IMR-90 (cell line): ENCODE data around the gene CAMK2D. TPM values are rescaled to one million over a fixed set of nuclear protein-coding genes. Genes with fewer than 3 reads are reported as not detected.

ENCODE experiments used
- ATAC-seq: fragments of 200-7000 bp; cut with Tn5 transposase; 2 replicates; pipeline ENCODE4 v1.9.1; 2020; ENCODE audit warnings: low read depth, mild to moderate bottlenecking, moderate library complexity
- BruUV-seq: library from RNA; stranded (reverse); fragments of 400-500 nt; replicated peaks from 2 replicates; lab custom pipeline; 2021; lab: Mats Ljungman, UMichigan
- CTCF ChIA-PET: fragments of 300-600 bp; formaldehyde crosslinking; extraction: SDS; loops from one replicate; lab custom pipeline; 2021; ENCODE audit warnings: antibody characterized with exemption; lab: Yijun Ruan, JAX
- POLR2A ChIA-PET: fragments of 300-600 bp; sonication (Branson Sonifier 250); formaldehyde crosslinking; loops from one replicate; lab custom pipeline; 2022; ENCODE audit warnings: antibody characterized with exemption; ENCODE audit not compliant: unreplicated experiment; lab: Charles Lee
- DNase-seq: peaks from one replicate; pipeline ENCODE4 v3.0.0; 2013
- H2AFZ ChIP-seq: replicated peaks from 2 replicates; pipeline ENCODE3; 2013; ENCODE audit warnings: low read length, mild to moderate bottlenecking; ENCODE audit not compliant: poor library complexity
- H2AK5ac ChIP-seq: 2 replicates; pipeline ENCODE4 v1.6.1; 2013; ENCODE audit warnings: low read depth, low read length, inconsistent platforms
- H2AK9ac ChIP-seq: replicated peaks from 2 replicates; pipeline ENCODE3; 2013; ENCODE audit warnings: mild to moderate bottlenecking, low read depth, low read length, moderate library complexity; ENCODE audit not compliant: poor library complexity
- H2BK120ac ChIP-seq: 2 replicates; pipeline ENCODE4 v1.6.1; 2013; ENCODE audit warnings: low read depth, low read length, inconsistent platforms
- H2BK15ac ChIP-seq: 3 replicates; pipeline ENCODE4 v1.6.1; 2013; ENCODE audit warnings: low read depth, low read length, inconsistent platforms
- H2BK20ac ChIP-seq: 2 replicates; pipeline ENCODE4 v1.6.1; 2013; ENCODE audit warnings: low read depth, mild to moderate bottlenecking, inconsistent platforms, low read length, moderate library complexity
- H2BK5ac ChIP-seq: 2 replicates; pipeline ENCODE4 v1.6.1; 2013; ENCODE audit warnings: mild to moderate bottlenecking, low read depth, low read length, inconsistent platforms; ENCODE audit not compliant: poor library complexity, severe bottlenecking
- H3K14ac ChIP-seq: replicated peaks from 2 replicates; pipeline ENCODE4 v1.6.1; 2013; ENCODE audit warnings: low read depth, low read length, inconsistent platforms
- H3K18ac ChIP-seq: 2 replicates; pipeline ENCODE4 v1.6.1; 2013; ENCODE audit warnings: low read depth, low read length, control low read depth
- H3K23ac ChIP-seq: 2 replicates; pipeline ENCODE4 v1.6.1; 2013; ENCODE audit warnings: low read depth, low read length, inconsistent platforms
- H3K27ac ChIP-seq: 2 replicates; pipeline ENCODE4 v1.5.1; 2013; ENCODE audit warnings: mild to moderate bottlenecking, control low read depth, low read length; ENCODE audit not compliant: insufficient read depth
- H3K27me3 ChIP-seq: 2 replicates; pipeline ENCODE4 v1.6.1; 2013; ENCODE audit warnings: low read length; ENCODE audit not compliant: control insufficient read depth, insufficient read depth
- H3K36me3 ChIP-seq: 2 replicates; pipeline ENCODE4 v1.6.1; 2013; ENCODE audit warnings: low read length, mixed read lengths; ENCODE audit not compliant: control insufficient read depth, insufficient read depth
- H3K4ac ChIP-seq: 2 replicates; pipeline ENCODE4 v1.6.1; 2013; ENCODE audit warnings: low read depth, low read length, inconsistent platforms
- H3K4me1 ChIP-seq: 2 replicates; pipeline ENCODE4 v1.6.1; 2013; ENCODE audit warnings: low read length, mixed read lengths; ENCODE audit not compliant: control insufficient read depth, insufficient read depth
- H3K4me2 ChIP-seq: 2 replicates; pipeline ENCODE4 v1.6.1; 2013; ENCODE audit warnings: low read depth, mild to moderate bottlenecking, control low read depth, low read length, moderate library complexity
- H3K4me3 ChIP-seq: 2 replicates; pipeline ENCODE4 v1.5.1; 2013; ENCODE audit warnings: low read depth, mild to moderate bottlenecking, control low read depth, low read length, moderate library complexity; ENCODE audit not compliant: insufficient read depth
- H3K56ac ChIP-seq: 2 replicates; pipeline ENCODE4 v1.6.1; 2013; ENCODE audit warnings: low read length, inconsistent platforms; ENCODE audit not compliant: insufficient read depth; ENCODE audit errors: extremely low read depth
- H3K79me1 ChIP-seq, 2 experiments: 2 replicates each; pipeline ENCODE4 v1.6.1; 2013; ENCODE audit warnings: low read length in 2 of 2, inconsistent platforms in 1 of 2, low read depth in 1 of 2
- H3K9ac ChIP-seq: 2 replicates; pipeline ENCODE4 v1.6.1; 2013; ENCODE audit warnings: low read depth, low read length, control low read depth
- H3K9me1 ChIP-seq: 2 replicates; pipeline ENCODE4 v1.6.1; 2013; ENCODE audit warnings: low read length, inconsistent platforms; ENCODE audit not compliant: insufficient read depth
- H3K9me3 ChIP-seq: 2 replicates; pipeline ENCODE4 v1.6.1; 2013; ENCODE audit warnings: low read length; ENCODE audit not compliant: control insufficient read depth, insufficient read depth
- H4K20me1 ChIP-seq: 2 replicates; pipeline ENCODE4 v1.6.1; 2013; ENCODE audit warnings: low read length, inconsistent platforms; ENCODE audit not compliant: insufficient read depth
- H4K5ac ChIP-seq: 2 replicates; pipeline ENCODE4 v1.6.1; 2013; ENCODE audit warnings: mild to moderate bottlenecking, low read depth, low read length, control low read depth
- H4K8ac ChIP-seq, 2 experiments: 2 replicates each; pipeline ENCODE4 v1.6.1; 2013; ENCODE audit warnings: low read depth in 2 of 2, low read length in 2 of 2, control low read depth in 1 of 2, inconsistent platforms in 1 of 2
- H4K91ac ChIP-seq: 2 replicates; pipeline ENCODE4 v1.6.1; 2013; ENCODE audit warnings: low read depth, low read length, inconsistent platforms; ENCODE audit not compliant: insufficient read depth
- BHLHE40 ChIP-seq: fragments of 150-350 bp; IDR thresholded peaks from 2 replicates; pipeline ENCODE4 v1.6.1; 2016; ENCODE audit warnings: mild to moderate bottlenecking, low read depth, low read length
- CEBPB ChIP-seq: IDR thresholded peaks from 2 replicates; pipeline ENCODE4 v1.6.1; 2012; ENCODE audit warnings: low read depth, low read length, improper control_type of control experiment
- CHD1 ChIP-seq: IDR thresholded peaks from 2 replicates; pipeline ENCODE4 v1.6.1; 2012; ENCODE audit warnings: low read depth, low read length, improper control_type of control experiment
- FOS ChIP-seq: fragments of 150-350 bp; IDR thresholded peaks from 2 replicates; pipeline ENCODE4 v1.6.1; 2016; ENCODE audit warnings: low read depth, low read length
- MAFK ChIP-seq: IDR thresholded peaks from 2 replicates; pipeline ENCODE4 v1.6.1; 2012; ENCODE audit warnings: low read depth, low read length, improper control_type of control experiment
- MAZ ChIP-seq: IDR thresholded peaks from 2 replicates; pipeline ENCODE4 v1.6.1; 2012; ENCODE audit warnings: low read depth, mild to moderate bottlenecking, low read length, improper control_type of control experiment, moderate library complexity, borderline replicate concordance
- MXI1 ChIP-seq: IDR thresholded peaks from 2 replicates; pipeline ENCODE4 v1.6.1; 2012; ENCODE audit warnings: low read depth, mild to moderate bottlenecking, low read length, moderate library complexity, borderline replicate concordance
- NFE2L2 ChIP-seq: fragments of 150-350 bp; IDR thresholded peaks from 2 replicates; pipeline ENCODE4 v1.6.1; 2016; ENCODE audit warnings: low read depth, mild to moderate bottlenecking, low read length
- POLR2A ChIP-seq: IDR thresholded peaks from 2 replicates; pipeline ENCODE4 v1.6.1; 2012; ENCODE audit warnings: mild to moderate bottlenecking, low read depth, low read length
- RAD21 ChIP-seq: IDR thresholded peaks from 2 replicates; pipeline ENCODE4 v1.6.1; 2012; ENCODE audit warnings: low read length, improper control_type of control experiment
- RCOR1 ChIP-seq: IDR thresholded peaks from 2 replicates; pipeline ENCODE4 v1.6.1; 2012; ENCODE audit warnings: mild to moderate bottlenecking, low read length, improper control_type of control experiment; ENCODE audit not compliant: insufficient replicate concordance
- RFX5 ChIP-seq: IDR thresholded peaks from 2 replicates; pipeline ENCODE4 v1.8.0; 2012; ENCODE audit warnings: low read depth, mild to moderate bottlenecking, low read length, moderate library complexity
- SMC3 ChIP-seq: fragments of 150-350 bp; IDR thresholded peaks from 2 replicates; pipeline ENCODE4 v1.6.1; 2016; ENCODE audit warnings: low read depth, mild to moderate bottlenecking, antibody characterized with exemption, low read length, moderate library complexity
- USF2 ChIP-seq: fragments of 150-350 bp; IDR thresholded peaks from 2 replicates; pipeline ENCODE4 v1.6.1; 2017; ENCODE audit warnings: mild to moderate bottlenecking, antibody characterized with exemption, low read length, low read depth
- WGBS, 2 experiments: methylation state at CpG; one replicate each; pipeline versions ENCODE4 v1.1.5 to v1.1.7; 2013; ENCODE audit warnings: missing lambda C conversion rate in 2 of 2; ENCODE audit not compliant: insufficient read length in 1 of 2; ENCODE audit errors: extremely low coverage in 2 of 2; 5-methylcytosine and 5-hydroxymethylcytosine counted together
- dilution Hi-C: fragments of 300-500 bp; cut with HindIII; formaldehyde crosslinking; loops from one replicate; pipeline ENCODE4 v1.14.3; 2018; ENCODE audit warnings: low sequenced_read_pairs; ENCODE audit not compliant: unreplicated experiment
- in situ Hi-C: fragments of 300-500 bp; cut with MboI; formaldehyde crosslinking; loops from 3 replicates; pipeline ENCODE4 v1.14.3; 2019; ENCODE audit warnings: low sequenced_read_pairs, inconsistent platforms, mixed read lengths
- intact Hi-C: fragments of 100-400 bp; cut with micrococcal nuclease; formaldehyde crosslinking; loops from 2 replicates; pipeline ENCODE4 v1.10.0; 2022
- polyA plus RNA-seq, 3 experiments: library from polyadenylated mRNA; depleted of rRNA; stranded (reverse); fragments of >200 nt; gene quantifications; 2 replicates each; pipeline ENCODE4 v1.2.3, GENCODE V29; 2012; ENCODE audit warnings: low replicate concordance in 1 of 3
- total RNA-seq: library from RNA; depleted of rRNA; stranded (reverse); fragments of >200 nt; gene quantifications from 2 replicates; pipeline ENCODE4 v1.2.3, GENCODE V29; 2012
- TF ChIP-seq, protein P1 (sequence below): conservative IDR thresholded peaks from 2 replicates; pipeline ENCODE4 v1.5.1; 2012; ENCODE audit warnings: mild to moderate bottlenecking, low read depth, low read length, improper control_type of control experiment
- TF ChIP-seq, protein P2 (sequence below): fragments of 150-350 bp; IDR thresholded peaks from 2 replicates; pipeline ENCODE4 v1.6.1; 2016; ENCODE audit warnings: low read depth, mild to moderate bottlenecking, low read length, moderate library complexity, borderline replicate concordance

CAMK2D gene
- total and polyA plus RNA-seq, 2 of the 4 experiments (the other 2 are of a cell fraction), result 44.6 to 156 TPM

GRCh38 chr4:113500424-113500823 lies 261.1 kb downstream of the CAMK2D start:
- Histone ChIP-seq H2AK5ac (no peak overlapping the region), H3K9me3 (no peaks in the 10 kb centered on the region), H3K27ac (no peak overlapping the region), H3K23ac (no peak overlapping the region), H2BK120ac (no peak overlapping the region), H2BK15ac (no peak overlapping the region), H3K18ac (no peak overlapping the region), H4K5ac (no peak overlapping the region), H3K9ac (no peak overlapping the region), H3K9me1 (peaks cover 6% of the 10 kb centered on the region; the same call in 1 of the 2 replicates), H4K91ac (no peak overlapping the region), H4K8ac (no peak overlapping the region), H3K56ac (no peak overlapping the region), H4K20me1 (no peaks in the 10 kb centered on the region), H2AK9ac (no peak overlapping the region), H3K4ac (no peak overlapping the region), H3K36me3 (peaks cover 13% of the 10 kb centered on the region), H3K4me3 (no peak overlapping the region), H3K14ac (no peak overlapping the region), H3K4me2 (no peak overlapping the region), H3K27me3 (no peaks in the 10 kb centered on the region), H3K79me1 (peaks cover 0 to 11% of the 10 kb centered on the region in 2 experiments; a peak in 3 of 4 replicates), H2BK20ac (no peak overlapping the region), H3K4me1 (no peaks in the 10 kb centered on the region; the same call in 1 of the 2 replicates), H2AFZ (no peak overlapping the region), H2BK5ac (no peak overlapping the region)
- TF ChIP-seq CEBPB (no peak), SMC3 (no peak), RFX5 (no peak), BHLHE40 (no peak), POLR2A (no peak), MAFK (no peak), RCOR1 (no peak), FOS (no peak), MAZ (no peak), USF2 (no peak), RAD21 (no peak), NFE2L2 (no peak), MXI1 (no peak), CHD1 (no peak)
- TF ChIP-seq, protein P1, sequence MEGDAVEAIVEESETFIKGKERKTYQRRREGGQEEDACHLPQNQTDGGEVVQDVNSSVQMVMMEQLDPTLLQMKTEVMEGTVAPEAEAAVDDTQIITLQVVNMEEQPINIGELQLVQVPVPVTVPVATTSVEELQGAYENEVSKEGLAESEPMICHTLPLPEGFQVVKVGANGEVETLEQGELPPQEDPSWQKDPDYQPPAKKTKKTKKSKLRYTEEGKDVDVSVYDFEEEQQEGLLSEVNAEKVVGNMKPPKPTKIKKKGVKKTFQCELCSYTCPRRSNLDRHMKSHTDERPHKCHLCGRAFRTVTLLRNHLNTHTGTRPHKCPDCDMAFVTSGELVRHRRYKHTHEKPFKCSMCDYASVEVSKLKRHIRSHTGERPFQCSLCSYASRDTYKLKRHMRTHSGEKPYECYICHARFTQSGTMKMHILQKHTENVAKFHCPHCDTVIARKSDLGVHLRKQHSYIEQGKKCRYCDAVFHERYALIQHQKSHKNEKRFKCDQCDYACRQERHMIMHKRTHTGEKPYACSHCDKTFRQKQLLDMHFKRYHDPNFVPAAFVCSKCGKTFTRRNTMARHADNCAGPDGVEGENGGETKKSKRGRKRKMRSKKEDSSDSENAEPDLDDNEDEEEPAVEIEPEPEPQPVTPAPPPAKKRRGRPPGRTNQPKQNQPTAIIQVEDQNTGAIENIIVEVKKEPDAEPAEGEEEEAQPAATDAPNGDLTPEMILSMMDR, result no peak
- TF ChIP-seq, protein P2, sequence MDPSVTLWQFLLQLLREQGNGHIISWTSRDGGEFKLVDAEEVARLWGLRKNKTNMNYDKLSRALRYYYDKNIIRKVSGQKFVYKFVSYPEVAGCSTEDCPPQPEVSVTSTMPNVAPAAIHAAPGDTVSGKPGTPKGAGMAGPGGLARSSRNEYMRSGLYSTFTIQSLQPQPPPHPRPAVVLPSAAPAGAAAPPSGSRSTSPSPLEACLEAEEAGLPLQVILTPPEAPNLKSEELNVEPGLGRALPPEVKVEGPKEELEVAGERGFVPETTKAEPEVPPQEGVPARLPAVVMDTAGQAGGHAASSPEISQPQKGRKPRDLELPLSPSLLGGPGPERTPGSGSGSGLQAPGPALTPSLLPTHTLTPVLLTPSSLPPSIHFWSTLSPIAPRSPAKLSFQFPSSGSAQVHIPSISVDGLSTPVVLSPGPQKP, result no peak
- WGBS, 2 experiments, result no CpG with 5 or more reads among the region's 4 CpGs
- DNase-seq, result no peak
- ChIA-PET POLR2A (no interaction called here), CTCF (no interaction called here)
- in situ Hi-C loops (no loop called here), dilution Hi-C loops (no loop called here), intact Hi-C loops (no loop called here)
- ATAC-seq, result no peak
- no TSS peak for BruUV-seq
